ENCODE data around the gene DHCR7. TPM values are rescaled to one million over a fixed set of nuclear protein-coding genes. Genes with fewer than 3 reads are reported as not detected.

Gene DHCR7
- total RNA-seq, 1 experiment from 2014 or later: 15.4 TPM

DNA sequence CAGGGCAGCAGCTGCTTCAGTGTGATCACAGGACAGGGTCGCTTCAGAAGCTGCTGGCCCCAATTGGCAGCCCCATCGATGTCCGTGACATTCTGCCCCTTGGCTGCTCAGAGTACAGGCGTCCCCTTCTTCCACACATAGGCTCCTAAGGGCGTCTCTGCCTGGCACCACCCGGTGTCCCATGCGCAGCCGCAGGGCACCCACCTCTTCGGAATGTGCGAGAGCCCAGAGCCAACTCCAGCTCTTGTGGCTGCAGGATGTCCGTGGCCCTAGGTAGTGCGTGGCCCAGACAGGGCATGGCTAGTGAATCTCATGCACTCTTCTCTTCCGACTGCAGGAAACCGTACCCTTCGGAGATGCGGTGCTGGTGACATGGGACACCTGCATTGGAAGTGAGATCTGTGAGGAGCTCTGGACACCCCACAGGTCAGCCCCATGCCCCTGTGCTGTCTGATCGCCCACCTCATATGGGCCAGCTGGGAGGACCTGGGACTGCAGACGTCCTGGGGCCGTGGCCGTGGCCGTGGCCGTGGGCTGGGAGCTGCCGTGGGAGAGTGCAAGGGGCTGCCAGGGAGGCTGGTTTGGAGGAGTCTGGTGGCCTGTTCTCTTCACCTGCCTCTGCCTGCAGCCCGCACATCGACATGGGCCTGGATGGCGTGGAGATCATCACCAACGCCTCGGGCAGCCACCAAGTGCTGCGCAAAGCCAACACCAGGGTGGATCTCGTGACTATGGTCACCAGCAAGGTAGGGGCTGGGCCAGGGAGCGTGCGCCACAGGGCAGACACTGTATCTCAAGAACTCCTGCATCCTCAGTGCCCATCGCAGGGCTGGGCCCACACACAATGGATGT, 25.0 kb upstream of the DHCR7 start:
- DNase-seq (ENCODE audit: low read depth in 1 of 2, low spot score in 2 of 2): no peak
- Histone ChIP-seq H3K27me3 (replicated peaks) (no peaks in the 10 kb centered on the region), H3K27ac (no peak overlapping the region), H3K4me3 (no peak overlapping the region), H3K4me1 (replicated peaks) (no peaks in the 10 kb centered on the region), H3K9me3 (replicated peaks) (no peaks in the 10 kb centered on the region), H3K36me3 (no peaks in the 10 kb centered on the region; the same call in 1 of the 2 replicates)

DNA sequence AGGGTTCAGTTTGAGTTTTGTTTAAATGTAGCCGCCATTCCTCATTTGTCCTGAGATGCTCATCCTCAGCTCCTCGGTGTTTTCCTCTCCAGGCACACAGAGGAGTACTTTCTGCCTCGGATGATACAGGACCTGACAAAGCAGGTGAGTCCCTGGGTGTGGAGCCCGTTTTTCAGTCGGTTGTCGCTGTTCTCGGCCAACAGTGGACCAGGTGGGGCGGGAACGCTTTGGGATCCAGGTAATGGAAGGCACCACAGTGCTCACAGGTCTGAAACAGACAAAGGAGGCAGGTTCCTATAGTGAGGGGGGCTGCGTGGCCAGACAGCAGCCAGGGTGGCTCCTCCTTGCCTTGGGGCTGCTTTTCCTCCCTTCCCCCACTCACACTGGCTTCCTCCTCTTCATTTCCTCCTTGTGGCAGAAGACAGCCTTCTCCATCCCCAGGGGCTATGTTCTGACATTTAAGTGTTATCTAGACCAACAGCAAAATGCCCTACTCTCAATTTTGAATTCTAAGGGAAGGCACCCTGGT, 24.2 kb upstream of the DHCR7 start:
- no peak for DNase-seq (ENCODE audit: low read depth in 1 of 2, low spot score in 2 of 2)
- Histone ChIP-seq H3K4me1 (replicated peaks) (no peaks in the 10 kb centered on the region), H3K27me3 (replicated peaks) (no peaks in the 10 kb centered on the region), H3K9me3 (replicated peaks) (no peaks in the 10 kb centered on the region), H3K36me3 (no peaks in the 10 kb centered on the region; the same call in 1 of the 2 replicates), H3K27ac (no peak overlapping the region), H3K4me3 (no peak overlapping the region)

DNA sequence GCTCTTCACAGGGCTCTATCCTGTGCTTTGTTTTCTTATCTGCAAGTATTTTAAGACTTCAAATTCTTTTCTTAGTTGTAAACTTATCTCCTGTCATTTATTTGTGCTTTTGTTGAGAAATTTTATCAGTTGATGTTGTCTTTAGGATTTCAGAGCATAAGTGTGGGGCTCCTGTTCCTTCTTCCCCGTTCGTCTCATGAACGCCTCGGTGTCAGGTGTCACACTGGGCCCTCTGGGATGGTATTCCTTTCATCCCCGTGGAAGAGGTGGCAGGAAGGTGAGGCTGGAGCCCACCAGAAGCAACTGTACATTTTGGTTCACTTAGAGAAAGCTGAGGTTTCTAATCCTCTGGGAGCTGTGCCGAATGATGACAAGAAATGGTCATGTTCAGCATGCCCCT, 22.8 kb upstream of the DHCR7 start:
- Histone ChIP-seq H3K4me1 (replicated peaks) (no peaks in the 10 kb centered on the region), H3K4me3 (no peak overlapping the region), H3K27me3 (replicated peaks) (no peaks in the 10 kb centered on the region), H3K9me3 (replicated peaks) (no peaks in the 10 kb centered on the region), H3K36me3 (no peaks in the 10 kb centered on the region; the same call in 1 of the 2 replicates), H3K27ac (no peak overlapping the region)
- no peak for DNase-seq (ENCODE audit: low read depth in 1 of 2, low spot score in 2 of 2)

DNA sequence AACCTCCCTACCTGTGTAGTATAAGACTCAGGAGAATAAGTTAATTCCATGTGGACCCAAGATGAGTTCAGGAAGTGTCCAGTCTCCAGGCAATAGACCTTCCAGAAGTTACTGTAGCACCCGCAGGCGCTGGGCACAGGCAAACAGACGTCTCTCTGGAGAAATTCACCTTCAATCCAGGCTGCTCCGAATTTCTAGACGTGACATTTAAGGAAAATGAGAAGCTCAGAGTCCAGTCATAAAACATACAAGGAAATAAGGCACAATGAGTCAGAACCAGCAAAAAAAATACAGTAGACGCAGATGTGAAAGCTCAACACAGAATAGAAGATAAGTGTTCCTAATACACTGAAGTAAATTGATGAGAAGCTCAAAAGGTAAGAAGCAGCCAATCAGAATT, 19.0 kb upstream of the DHCR7 start:
- no peak overlapping the region for H3K4me3 ChIP-seq
- no peaks in the 10 kb centered on the region for H3K36me3 ChIP-seq
- DNase-seq (ENCODE audit: low read depth in 1 of 2, low spot score in 2 of 2): no peak
- no peak overlapping the region for H3K27ac ChIP-seq
- H3K9me3 ChIP-seq (replicated peaks): no peaks in the 10 kb centered on the region
- no peaks in the 10 kb centered on the region for H3K4me1 ChIP-seq (replicated peaks)
- H3K27me3 ChIP-seq (replicated peaks): no peaks in the 10 kb centered on the region

DNA sequence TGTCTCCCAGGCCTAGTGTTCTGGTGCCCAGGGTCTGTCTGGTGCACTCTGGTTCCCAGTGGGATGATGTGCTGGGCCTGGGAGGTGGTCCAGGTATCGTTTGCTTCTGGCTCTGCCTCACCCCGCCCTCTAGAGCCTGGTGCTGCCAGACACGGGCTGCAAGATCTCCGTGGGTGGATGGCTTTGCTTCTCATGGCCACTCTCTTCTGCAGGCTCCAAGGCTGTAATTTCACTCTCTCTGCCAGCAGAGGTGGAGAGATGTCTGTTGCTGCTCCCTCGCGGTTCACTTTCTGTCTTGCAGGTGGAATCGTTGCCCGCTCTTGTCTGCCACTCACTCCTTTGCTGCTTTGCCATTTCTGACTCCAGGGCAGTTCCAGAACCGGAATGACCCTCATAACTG, 18.2 kb upstream of the DHCR7 start:
- Histone ChIP-seq H3K4me3 (no peak overlapping the region), H3K4me1 (replicated peaks) (no peaks in the 10 kb centered on the region), H3K9me3 (replicated peaks) (no peaks in the 10 kb centered on the region), H3K27ac (no peak overlapping the region), H3K27me3 (replicated peaks) (no peaks in the 10 kb centered on the region), H3K36me3 (no peaks in the 10 kb centered on the region)
- no peak for DNase-seq (ENCODE audit: low read depth in 1 of 2, low spot score in 2 of 2)

DNA sequence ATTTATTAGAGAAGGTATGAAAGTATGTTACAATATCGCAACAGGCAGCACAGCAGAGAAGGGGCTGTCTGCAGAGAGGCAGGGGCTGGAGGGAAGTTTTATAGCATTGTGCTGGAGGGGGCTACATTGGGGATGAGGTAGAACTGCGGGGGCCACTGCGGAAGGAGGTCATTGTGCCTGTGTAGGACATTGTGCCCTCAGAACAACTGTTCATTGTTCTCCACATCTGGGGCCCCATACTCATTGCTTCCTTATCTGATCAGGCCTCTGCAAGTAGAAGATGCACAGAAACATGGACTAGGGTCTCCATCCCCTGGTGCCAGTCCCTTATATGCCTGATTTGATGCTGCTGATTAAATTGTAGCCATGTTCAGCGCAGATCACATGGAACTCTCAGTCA, 16.9 kb upstream of the DHCR7 start:
- DNase-seq (ENCODE audit: low read depth in 1 of 2, low spot score in 2 of 2): no peak
- H3K36me3 ChIP-seq: no peaks in the 10 kb centered on the region
- no peaks in the 10 kb centered on the region for H3K27me3 ChIP-seq (replicated peaks)
- no peaks in the 10 kb centered on the region for H3K9me3 ChIP-seq (replicated peaks)
- no peak overlapping the region for H3K4me3 ChIP-seq
- H3K27ac ChIP-seq: no peak overlapping the region
- H3K4me1 ChIP-seq (replicated peaks): no peaks in the 10 kb centered on the region

DNA sequence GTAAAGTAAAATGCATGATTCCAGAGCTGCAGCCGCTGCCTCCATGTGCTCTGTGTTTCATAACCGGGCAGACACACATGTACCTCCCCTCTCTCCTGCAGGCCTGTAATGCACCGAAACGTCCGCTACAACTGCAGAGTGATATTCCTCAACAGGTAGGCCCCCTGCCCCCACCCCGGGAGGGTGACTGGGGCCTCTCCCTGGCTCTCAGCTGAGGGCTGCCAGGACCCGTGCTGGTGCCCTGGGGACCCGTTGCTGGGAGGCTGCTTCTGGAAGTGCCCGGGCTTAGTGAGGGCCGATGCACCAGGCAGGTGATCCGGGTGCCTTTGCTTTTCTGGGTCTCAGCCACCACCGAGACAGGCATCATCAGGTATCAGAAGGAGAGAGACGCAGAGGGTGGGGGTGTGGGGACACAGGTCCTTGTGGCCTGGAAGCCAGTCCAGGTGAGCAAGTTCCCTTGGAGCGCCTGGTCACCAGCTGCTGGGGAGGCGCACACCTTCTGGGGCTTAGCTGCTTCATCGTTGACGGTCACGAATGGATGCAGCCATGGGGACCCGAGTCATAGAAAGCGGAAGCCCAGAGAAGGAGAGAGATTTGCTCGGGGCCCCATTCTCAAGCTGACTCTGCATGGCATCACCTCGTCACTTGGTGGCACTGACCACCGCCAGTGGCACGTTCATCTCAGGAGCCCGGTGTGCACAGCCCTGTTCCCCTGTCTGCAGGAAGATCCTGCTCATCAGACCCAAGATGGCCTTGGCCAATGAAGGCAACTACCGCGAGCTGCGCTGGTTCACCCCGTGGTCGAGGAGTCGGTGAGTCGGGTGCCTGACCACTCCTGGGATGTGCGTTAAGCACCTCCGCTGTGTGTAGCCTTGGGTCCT, 15.4 kb upstream of the DHCR7 start:
- H3K36me3 ChIP-seq: no peaks in the 10 kb centered on the region
- no peak for DNase-seq (ENCODE audit: low read depth in 1 of 2, low spot score in 2 of 2)
- no peaks in the 10 kb centered on the region for H3K4me1 ChIP-seq (replicated peaks)
- H3K27ac ChIP-seq: no peak overlapping the region
- H3K4me3 ChIP-seq: no peak overlapping the region
- H3K9me3 ChIP-seq (replicated peaks): no peaks in the 10 kb centered on the region
- H3K27me3 ChIP-seq (replicated peaks): no peaks in the 10 kb centered on the region

DNA sequence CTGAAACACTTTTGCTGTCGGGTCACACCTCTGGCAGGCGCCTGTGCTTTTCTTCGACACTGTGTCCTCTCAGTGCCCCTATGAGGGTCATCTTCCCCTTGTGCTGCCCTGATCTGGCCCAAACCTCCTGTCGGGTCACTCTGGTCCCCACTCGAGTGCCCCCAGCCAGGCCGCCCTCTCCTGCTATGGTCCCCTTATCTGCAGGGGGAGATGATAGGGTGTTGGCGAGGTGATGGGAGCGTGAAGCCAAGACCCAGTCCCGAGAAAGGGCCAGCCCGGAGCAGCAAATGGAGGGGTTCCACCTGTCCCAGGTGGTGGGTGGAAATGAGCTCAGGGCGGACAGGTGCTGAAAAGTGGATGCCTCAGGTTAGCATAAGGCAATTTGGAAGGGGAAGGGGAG, 14.5 kb upstream of the DHCR7 start:
- no peak overlapping the region for H3K4me3 ChIP-seq
- H3K4me1 ChIP-seq (replicated peaks): no peaks in the 10 kb centered on the region
- H3K27me3 ChIP-seq (replicated peaks): no peaks in the 10 kb centered on the region
- no peaks in the 10 kb centered on the region for H3K36me3 ChIP-seq
- H3K27ac ChIP-seq: no peak overlapping the region
- no peaks in the 10 kb centered on the region for H3K9me3 ChIP-seq (replicated peaks)
- no peak for DNase-seq (ENCODE audit: low read depth in 1 of 2, low spot score in 2 of 2)

DNA sequence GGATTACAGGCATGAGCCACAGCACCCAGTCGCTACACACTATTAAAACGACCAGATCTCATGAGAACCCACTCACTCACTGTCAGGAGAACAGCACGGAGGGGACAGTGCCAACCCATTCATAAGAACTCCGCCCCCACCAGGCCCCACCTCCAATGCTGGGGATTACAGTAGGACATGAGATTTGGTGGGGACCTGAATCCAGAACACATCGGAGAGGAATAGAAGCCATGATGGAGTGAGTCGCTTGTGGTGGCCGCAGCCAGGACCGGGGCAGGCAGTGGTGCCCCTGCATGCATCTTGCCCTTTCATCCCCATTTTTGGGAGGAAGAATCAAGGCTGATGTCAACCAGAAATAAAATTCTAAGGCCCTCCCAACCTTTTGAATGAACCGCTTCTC, 13.5 kb upstream of the DHCR7 start:
- no peaks in the 10 kb centered on the region for H3K9me3 ChIP-seq (replicated peaks)
- no peaks in the 10 kb centered on the region for H3K27me3 ChIP-seq (replicated peaks)
- DNase-seq (ENCODE audit: low read depth in 1 of 2, low spot score in 2 of 2): no peak
- no peaks in the 10 kb centered on the region; the same call in 1 of the 2 replicates for H3K36me3 ChIP-seq
- no peak overlapping the region for H3K4me3 ChIP-seq
- H3K4me1 ChIP-seq (replicated peaks): no peaks in the 10 kb centered on the region
- no peak overlapping the region for H3K27ac ChIP-seq

DNA sequence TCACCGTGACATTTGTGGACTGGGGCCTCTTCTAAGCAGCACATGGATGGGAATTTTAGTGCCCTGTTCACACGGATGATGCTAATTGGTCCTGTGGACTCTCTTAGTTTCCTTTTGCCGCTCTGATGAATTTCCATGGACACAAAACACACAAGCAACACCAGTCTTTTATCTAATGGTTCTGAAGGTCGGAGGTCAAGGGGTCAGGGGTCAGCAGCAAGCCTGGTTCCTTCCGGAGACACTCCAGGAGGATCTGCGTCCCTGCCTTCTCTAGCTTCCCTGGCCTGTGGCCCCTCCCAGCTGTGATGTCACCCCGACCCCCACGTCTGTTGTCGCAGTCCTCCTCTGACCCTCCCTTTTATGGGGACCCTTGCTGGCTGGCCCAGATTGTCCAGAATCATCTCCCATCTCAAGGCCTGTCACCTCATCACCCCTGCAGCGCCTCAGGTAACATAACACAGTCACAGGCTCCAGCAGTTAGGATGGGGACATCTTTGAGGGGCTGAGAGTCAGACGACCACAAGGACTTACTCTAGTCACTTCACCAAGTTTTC, 11.7 kb upstream of the DHCR7 start:
- no peak for DNase-seq (ENCODE audit: low read depth in 1 of 2, low spot score in 2 of 2)
- peaks cover 4% of the 10 kb centered on the region; the same call in 1 of the 2 replicates for H3K36me3 ChIP-seq
- H3K9me3 ChIP-seq (replicated peaks): no peaks in the 10 kb centered on the region
- H3K27ac ChIP-seq: no peak overlapping the region
- no peaks in the 10 kb centered on the region for H3K27me3 ChIP-seq (replicated peaks)
- H3K4me1 ChIP-seq (replicated peaks): no peaks in the 10 kb centered on the region
- H3K4me3 ChIP-seq: no peak overlapping the region

DNA sequence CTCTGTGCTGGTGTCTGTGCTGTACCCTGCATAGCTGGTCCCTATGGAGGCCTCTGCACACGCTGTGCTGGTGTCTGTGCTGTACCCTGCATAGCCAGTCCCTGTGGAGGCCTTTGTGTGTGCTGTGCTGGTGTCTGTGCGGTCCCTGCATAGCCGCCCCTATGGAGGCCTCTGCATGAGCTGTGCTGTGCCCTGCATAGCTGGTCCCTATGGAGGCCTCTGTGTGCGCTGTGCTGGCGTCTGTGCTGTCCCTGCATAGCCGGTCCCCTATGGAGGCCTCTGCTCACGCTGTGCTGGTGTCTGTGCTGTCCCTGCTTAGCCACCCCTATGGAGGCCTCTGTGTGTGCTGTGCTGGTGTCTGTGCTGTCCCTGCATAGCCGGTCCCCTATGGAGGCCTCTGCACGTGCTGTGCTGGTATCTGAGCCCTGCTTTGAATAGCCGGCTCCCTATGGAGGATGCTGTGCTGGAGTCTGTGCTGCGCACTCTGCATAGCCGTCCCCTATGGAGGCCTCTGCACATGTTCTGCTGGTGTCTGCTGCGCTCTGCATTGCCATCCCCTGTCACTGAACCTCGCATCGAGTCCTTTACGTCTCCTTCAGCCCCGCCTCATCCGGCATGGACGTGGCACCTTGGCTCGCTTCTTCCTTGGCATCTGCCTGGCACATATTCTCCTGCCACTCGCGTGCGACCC, 11.0 kb upstream of the DHCR7 start:
- peaks cover 4% of the 10 kb centered on the region; the same call in 1 of the 2 replicates for H3K36me3 ChIP-seq
- DNase-seq (ENCODE audit: low read depth in 1 of 2, low spot score in 2 of 2): no peak
- H3K27me3 ChIP-seq (replicated peaks): no peaks in the 10 kb centered on the region
- H3K9me3 ChIP-seq (replicated peaks): no peaks in the 10 kb centered on the region
- H3K27ac ChIP-seq: no peak overlapping the region
- no peak overlapping the region for H3K4me3 ChIP-seq
- H3K4me1 ChIP-seq (replicated peaks): no peaks in the 10 kb centered on the region

DNA sequence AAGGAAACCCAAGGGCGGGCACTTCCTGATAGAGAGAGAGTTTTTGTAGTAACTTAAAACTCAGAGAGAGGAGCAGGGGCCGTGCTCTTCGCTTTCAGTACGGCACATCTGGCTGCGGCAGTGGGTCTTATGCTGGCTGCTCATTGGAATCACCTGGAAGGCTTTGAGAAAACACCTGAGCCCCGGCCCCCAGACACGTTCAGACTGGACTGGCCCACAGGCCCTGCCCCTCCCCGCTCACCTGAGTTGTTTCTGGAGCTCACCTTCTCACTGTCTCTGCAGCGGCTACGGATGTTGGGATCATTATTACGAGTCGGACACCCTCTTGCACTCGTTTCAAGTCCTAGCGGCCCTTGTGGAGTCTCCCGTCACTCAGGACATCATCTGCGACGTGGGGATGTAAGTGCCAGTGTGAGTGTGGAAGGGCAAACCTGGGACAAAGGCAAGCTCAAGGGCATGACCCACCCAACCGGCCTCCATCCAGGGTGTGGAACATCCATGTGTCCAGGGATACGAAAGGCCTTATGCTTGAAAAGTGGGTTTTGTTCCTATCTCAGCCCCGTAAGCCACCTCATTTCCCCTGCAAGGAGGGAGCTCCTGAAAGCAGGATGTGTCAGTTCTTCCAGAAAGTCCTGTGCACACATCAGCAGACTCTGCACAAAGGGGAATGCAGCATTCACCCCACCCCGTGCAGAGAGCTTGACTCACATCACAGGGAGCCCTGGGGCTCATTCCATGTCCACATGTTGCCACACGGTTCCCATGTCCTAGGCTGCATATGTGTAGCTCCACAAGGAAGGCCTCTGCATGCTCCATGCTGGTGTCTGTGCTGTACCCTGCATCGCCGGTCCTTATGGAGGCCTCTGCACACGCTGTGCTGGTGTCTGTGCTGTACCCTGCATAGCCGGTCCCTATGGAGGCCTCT, 10.2 kb upstream of the DHCR7 start:
- Histone ChIP-seq H3K9me3 (replicated peaks) (no peaks in the 10 kb centered on the region), H3K4me1 (replicated peaks) (no peaks in the 10 kb centered on the region), H3K4me3 (no peak overlapping the region), H3K36me3 (peaks cover 4% of the 10 kb centered on the region; the same call in 1 of the 2 replicates), H3K27me3 (replicated peaks) (no peaks in the 10 kb centered on the region), H3K27ac (no peak overlapping the region)
- no peak for DNase-seq (ENCODE audit: low read depth in 1 of 2, low spot score in 2 of 2)
